22Rv1 (cell line): ENCODE results near the gene OR2T34.

Experiments
- ZFX ChIP-seq: fragments of 450-650 bp; IDR thresholded peaks from 2 replicates; pipeline ENCODE4 v1.6.1; 2017; ENCODE audit warnings: antibody characterized with exemption, borderline replicate concordance
- TF ChIP-seq, protein P1 (sequence below): fragments of 450-650 bp; IDR thresholded peaks from 2 replicates; pipeline ENCODE4 v1.5.1; 2017; ENCODE audit warnings: mild to moderate bottlenecking

DNA sequence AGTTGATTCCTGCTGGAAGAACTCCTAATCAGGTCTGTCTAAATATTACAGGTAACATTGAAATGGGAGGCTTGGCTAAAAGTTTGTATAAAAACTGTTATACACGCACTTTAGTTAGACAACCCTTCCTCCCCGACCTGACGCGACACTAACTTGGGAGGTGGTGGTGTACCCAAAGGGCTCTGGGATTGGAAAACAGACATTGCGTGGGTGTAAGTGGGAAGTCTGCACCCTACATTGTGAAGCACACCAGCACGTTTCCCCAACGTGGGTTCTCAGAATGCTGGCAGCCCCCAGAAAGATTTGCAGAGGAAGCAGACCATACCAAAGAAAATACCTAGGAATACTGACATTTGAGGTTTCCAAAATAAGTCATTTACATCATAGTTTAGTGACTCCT, 43.6 kb upstream of the OR2T34 start:
- TF ChIP-seq, protein P1, sequence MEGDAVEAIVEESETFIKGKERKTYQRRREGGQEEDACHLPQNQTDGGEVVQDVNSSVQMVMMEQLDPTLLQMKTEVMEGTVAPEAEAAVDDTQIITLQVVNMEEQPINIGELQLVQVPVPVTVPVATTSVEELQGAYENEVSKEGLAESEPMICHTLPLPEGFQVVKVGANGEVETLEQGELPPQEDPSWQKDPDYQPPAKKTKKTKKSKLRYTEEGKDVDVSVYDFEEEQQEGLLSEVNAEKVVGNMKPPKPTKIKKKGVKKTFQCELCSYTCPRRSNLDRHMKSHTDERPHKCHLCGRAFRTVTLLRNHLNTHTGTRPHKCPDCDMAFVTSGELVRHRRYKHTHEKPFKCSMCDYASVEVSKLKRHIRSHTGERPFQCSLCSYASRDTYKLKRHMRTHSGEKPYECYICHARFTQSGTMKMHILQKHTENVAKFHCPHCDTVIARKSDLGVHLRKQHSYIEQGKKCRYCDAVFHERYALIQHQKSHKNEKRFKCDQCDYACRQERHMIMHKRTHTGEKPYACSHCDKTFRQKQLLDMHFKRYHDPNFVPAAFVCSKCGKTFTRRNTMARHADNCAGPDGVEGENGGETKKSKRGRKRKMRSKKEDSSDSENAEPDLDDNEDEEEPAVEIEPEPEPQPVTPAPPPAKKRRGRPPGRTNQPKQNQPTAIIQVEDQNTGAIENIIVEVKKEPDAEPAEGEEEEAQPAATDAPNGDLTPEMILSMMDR = no peak
- no peak for TF ChIP-seq ZFX
